IMR-90 (cell line): ENCODE results near the gene PPAN. TPM values are rescaled to one million over a fixed set of nuclear protein-coding genes. Genes with fewer than 3 reads are reported as not detected.
A peak's percentile ranks its signal among the peaks of the same experiment; 100 is the strongest.

ENCODE experiments used
- ATAC-seq: fragments of 200-7000 bp; cut with Tn5 transposase; 2 replicates; pipeline ENCODE4 v1.9.1; 2020; ENCODE audit warnings: low read depth, mild to moderate bottlenecking, moderate library complexity
- BruUV-seq: library from RNA; stranded (reverse); fragments of 400-500 nt; replicated peaks from 2 replicates; lab custom pipeline; 2021; lab: Mats Ljungman, UMichigan
- CTCF ChIA-PET: fragments of 300-600 bp; formaldehyde crosslinking; extraction: SDS; loops from one replicate; lab custom pipeline; 2021; ENCODE audit warnings: antibody characterized with exemption; lab: Yijun Ruan, JAX
- POLR2A ChIA-PET: fragments of 300-600 bp; sonication (Branson Sonifier 250); formaldehyde crosslinking; loops from one replicate; lab custom pipeline; 2022; ENCODE audit warnings: antibody characterized with exemption; ENCODE audit not compliant: unreplicated experiment; lab: Charles Lee
- DNase-seq: peaks from one replicate; pipeline ENCODE4 v3.0.0; 2013
- H2AFZ ChIP-seq: replicated peaks from 2 replicates; pipeline ENCODE3; 2013; ENCODE audit warnings: low read length, mild to moderate bottlenecking; ENCODE audit not compliant: poor library complexity
- H2AK5ac ChIP-seq: 2 replicates; pipeline ENCODE4 v1.6.1; 2013; ENCODE audit warnings: low read depth, low read length, inconsistent platforms
- H2AK9ac ChIP-seq: replicated peaks from 2 replicates; pipeline ENCODE3; 2013; ENCODE audit warnings: mild to moderate bottlenecking, low read depth, low read length, moderate library complexity; ENCODE audit not compliant: poor library complexity
- H2BK120ac ChIP-seq: 2 replicates; pipeline ENCODE4 v1.6.1; 2013; ENCODE audit warnings: low read depth, low read length, inconsistent platforms
- H2BK15ac ChIP-seq: 3 replicates; pipeline ENCODE4 v1.6.1; 2013; ENCODE audit warnings: low read depth, low read length, inconsistent platforms
- H2BK20ac ChIP-seq: 2 replicates; pipeline ENCODE4 v1.6.1; 2013; ENCODE audit warnings: low read depth, mild to moderate bottlenecking, inconsistent platforms, low read length, moderate library complexity
- H2BK5ac ChIP-seq: 2 replicates; pipeline ENCODE4 v1.6.1; 2013; ENCODE audit warnings: mild to moderate bottlenecking, low read depth, low read length, inconsistent platforms; ENCODE audit not compliant: poor library complexity, severe bottlenecking
- H3K14ac ChIP-seq: replicated peaks from 2 replicates; pipeline ENCODE4 v1.6.1; 2013; ENCODE audit warnings: low read depth, low read length, inconsistent platforms
- H3K18ac ChIP-seq: 2 replicates; pipeline ENCODE4 v1.6.1; 2013; ENCODE audit warnings: low read depth, low read length, control low read depth
- H3K23ac ChIP-seq: 2 replicates; pipeline ENCODE4 v1.6.1; 2013; ENCODE audit warnings: low read depth, low read length, inconsistent platforms
- H3K27ac ChIP-seq: 2 replicates; pipeline ENCODE4 v1.5.1; 2013; ENCODE audit warnings: mild to moderate bottlenecking, control low read depth, low read length; ENCODE audit not compliant: insufficient read depth
- H3K27me3 ChIP-seq: 2 replicates; pipeline ENCODE4 v1.6.1; 2013; ENCODE audit warnings: low read length; ENCODE audit not compliant: control insufficient read depth, insufficient read depth
- H3K36me3 ChIP-seq: 2 replicates; pipeline ENCODE4 v1.6.1; 2013; ENCODE audit warnings: low read length, mixed read lengths; ENCODE audit not compliant: control insufficient read depth, insufficient read depth
- H3K4ac ChIP-seq: 2 replicates; pipeline ENCODE4 v1.6.1; 2013; ENCODE audit warnings: low read depth, low read length, inconsistent platforms
- H3K4me1 ChIP-seq: 2 replicates; pipeline ENCODE4 v1.6.1; 2013; ENCODE audit warnings: low read length, mixed read lengths; ENCODE audit not compliant: control insufficient read depth, insufficient read depth
- H3K4me2 ChIP-seq: 2 replicates; pipeline ENCODE4 v1.6.1; 2013; ENCODE audit warnings: low read depth, mild to moderate bottlenecking, control low read depth, low read length, moderate library complexity
- H3K4me3 ChIP-seq: 2 replicates; pipeline ENCODE4 v1.5.1; 2013; ENCODE audit warnings: low read depth, mild to moderate bottlenecking, control low read depth, low read length, moderate library complexity; ENCODE audit not compliant: insufficient read depth
- H3K56ac ChIP-seq: 2 replicates; pipeline ENCODE4 v1.6.1; 2013; ENCODE audit warnings: low read length, inconsistent platforms; ENCODE audit not compliant: insufficient read depth; ENCODE audit errors: extremely low read depth
- H3K79me1 ChIP-seq, 2 experiments: 2 replicates each; pipeline ENCODE4 v1.6.1; 2013; ENCODE audit warnings: low read length in 2 of 2, inconsistent platforms in 1 of 2, low read depth in 1 of 2
- H3K9ac ChIP-seq: 2 replicates; pipeline ENCODE4 v1.6.1; 2013; ENCODE audit warnings: low read depth, low read length, control low read depth
- H3K9me1 ChIP-seq: 2 replicates; pipeline ENCODE4 v1.6.1; 2013; ENCODE audit warnings: low read length, inconsistent platforms; ENCODE audit not compliant: insufficient read depth
- H3K9me3 ChIP-seq: 2 replicates; pipeline ENCODE4 v1.6.1; 2013; ENCODE audit warnings: low read length; ENCODE audit not compliant: control insufficient read depth, insufficient read depth
- H4K20me1 ChIP-seq: 2 replicates; pipeline ENCODE4 v1.6.1; 2013; ENCODE audit warnings: low read length, inconsistent platforms; ENCODE audit not compliant: insufficient read depth
- H4K5ac ChIP-seq: 2 replicates; pipeline ENCODE4 v1.6.1; 2013; ENCODE audit warnings: mild to moderate bottlenecking, low read depth, low read length, control low read depth
- H4K8ac ChIP-seq, 2 experiments: 2 replicates each; pipeline ENCODE4 v1.6.1; 2013; ENCODE audit warnings: low read depth in 2 of 2, low read length in 2 of 2, control low read depth in 1 of 2, inconsistent platforms in 1 of 2
- H4K91ac ChIP-seq: 2 replicates; pipeline ENCODE4 v1.6.1; 2013; ENCODE audit warnings: low read depth, low read length, inconsistent platforms; ENCODE audit not compliant: insufficient read depth
- CHD1 ChIP-seq: IDR thresholded peaks from 2 replicates; pipeline ENCODE4 v1.6.1; 2012; ENCODE audit warnings: low read depth, low read length, improper control_type of control experiment
- ELK1 ChIP-seq: fragments of 150-350 bp; IDR thresholded peaks from 2 replicates; pipeline ENCODE4 v1.6.1; 2016; ENCODE audit warnings: low read depth, mild to moderate bottlenecking, low read length, moderate library complexity, borderline replicate concordance
- MAZ ChIP-seq: IDR thresholded peaks from 2 replicates; pipeline ENCODE4 v1.6.1; 2012; ENCODE audit warnings: low read depth, mild to moderate bottlenecking, low read length, improper control_type of control experiment, moderate library complexity, borderline replicate concordance
- RCOR1 ChIP-seq: IDR thresholded peaks from 2 replicates; pipeline ENCODE4 v1.6.1; 2012; ENCODE audit warnings: mild to moderate bottlenecking, low read length, improper control_type of control experiment; ENCODE audit not compliant: insufficient replicate concordance
- SMC3 ChIP-seq: fragments of 150-350 bp; IDR thresholded peaks from 2 replicates; pipeline ENCODE4 v1.6.1; 2016; ENCODE audit warnings: low read depth, mild to moderate bottlenecking, antibody characterized with exemption, low read length, moderate library complexity
- USF2 ChIP-seq: fragments of 150-350 bp; IDR thresholded peaks from 2 replicates; pipeline ENCODE4 v1.6.1; 2017; ENCODE audit warnings: mild to moderate bottlenecking, antibody characterized with exemption, low read length, low read depth
- WGBS, 2 experiments: methylation state at CpG; one replicate each; pipeline versions ENCODE4 v1.1.5 to v1.1.7; 2013; ENCODE audit warnings: missing lambda C conversion rate in 2 of 2; ENCODE audit not compliant: insufficient read length in 1 of 2; ENCODE audit errors: extremely low coverage in 2 of 2; 5-methylcytosine and 5-hydroxymethylcytosine counted together
- dilution Hi-C: fragments of 300-500 bp; cut with HindIII; formaldehyde crosslinking; loops from one replicate; pipeline ENCODE4 v1.14.3; 2018; ENCODE audit warnings: low sequenced_read_pairs; ENCODE audit not compliant: unreplicated experiment
- in situ Hi-C: fragments of 300-500 bp; cut with MboI; formaldehyde crosslinking; loops from 3 replicates; pipeline ENCODE4 v1.14.3; 2019; ENCODE audit warnings: low sequenced_read_pairs, inconsistent platforms, mixed read lengths
- intact Hi-C: fragments of 100-400 bp; cut with micrococcal nuclease; formaldehyde crosslinking; loops from 2 replicates; pipeline ENCODE4 v1.10.0; 2022
- polyA plus RNA-seq, 3 experiments: library from polyadenylated mRNA; depleted of rRNA; stranded (reverse); fragments of >200 nt; gene quantifications; 2 replicates each; pipeline ENCODE4 v1.2.3, GENCODE V29; 2012; ENCODE audit warnings: low replicate concordance in 1 of 3
- total RNA-seq: library from RNA; depleted of rRNA; stranded (reverse); fragments of >200 nt; gene quantifications from 2 replicates; pipeline ENCODE4 v1.2.3, GENCODE V29; 2012

Gene PPAN
- total and polyA plus RNA-seq, 2 of the 4 experiments (the other 2 are of a cell fraction), result 24.0 to 41.6 TPM

GRCh38 chr19:10122045-10122444, 15.9 kb downstream of the PPAN start:
- 0 out of 3 replicates have a peak overlapping the region, but pooled peaks have one; percentile 77 for H2BK15ac ChIP-seq
- dilution Hi-C loops, result no loop called here
- peaks cover 6% of the 10 kb centered on the region; the same call in 1 of the 2 replicates for H4K20me1 ChIP-seq
- no peak overlapping the region for H4K91ac ChIP-seq
- H2BK20ac ChIP-seq, result peak overlapping the region; percentile 91; the same call in 1 of the 2 replicates
- peaks cover 11 to 25% of the 10 kb centered on the region in 2 experiments for H3K79me1 ChIP-seq
- H3K27me3 ChIP-seq, result no peaks in the 10 kb centered on the region
- no peak overlapping the region for H3K4me3 ChIP-seq
- peak overlapping the region; percentile 83 for H2BK120ac ChIP-seq
- peak overlapping the region; percentile 91; the same call in 1 of the 2 replicates for H3K27ac ChIP-seq
- peak overlapping the region; percentile 35; the same call in 1 of the 2 replicates for H3K56ac ChIP-seq
- no peak overlapping the region; the same call in 1 of the 2 replicates for H3K14ac ChIP-seq
- H3K36me3 ChIP-seq, result peaks cover 14% of the 10 kb centered on the region
- H3K4me2 ChIP-seq, result no peak overlapping the region; the same call in 1 of the 2 replicates
- no peak overlapping the region; the same call in 1 of the 2 replicates for H2AK5ac ChIP-seq
- peak overlapping the region; percentile 94 for H2BK5ac ChIP-seq
- H3K18ac ChIP-seq, result no peak overlapping the region; the same call in 1 of the 2 replicates
- in situ Hi-C loops, result no loop called here
- no peak overlapping the region for H2AK9ac ChIP-seq
- intact Hi-C loops, result no loop called here
- DNase-seq (peak; percentile 70), ATAC-seq (peak; percentile 50)
- H3K4me1 ChIP-seq, result peaks cover 9% of the 10 kb centered on the region
- WGBS, 2 experiments, result no CpG with 5 or more reads among the region's 6 CpGs
- H3K9ac ChIP-seq, result peak overlapping the region; percentile 50; the same call in 1 of the 2 replicates
- H4K5ac ChIP-seq, result no peak overlapping the region
- ChIA-PET POLR2A (interaction anchor here (0.6 kb wide), 1 partner anchor 130 kb away, joined by 3 read pairs; the partner anchor contains the start of gene MRPL4), CTCF (interaction anchor here (0.6 kb wide), 1 partner anchor 10 kb away, joined by 3 read pairs; no protein-coding TSS in a partner anchor)
- peak overlapping the region; percentile 39 to 80; a peak in 1 of 4 replicates for H4K8ac ChIP-seq
- no peaks in the 10 kb centered on the region for H3K9me1 ChIP-seq
- TF ChIP-seq MAZ, result no peak
- no peak for TF ChIP-seq RCOR1
- TF ChIP-seq SMC3, result no peak
- no peak for TF ChIP-seq ELK1
- TF ChIP-seq USF2, result no peak
- no peak for TF ChIP-seq CHD1
- H2AFZ ChIP-seq, result no peak overlapping the region
- BruUV-seq, result no TSS peak
- H3K23ac ChIP-seq, result no peak overlapping the region; the same call in 1 of the 2 replicates
- H3K9me3 ChIP-seq, result no peaks in the 10 kb centered on the region
- no peak overlapping the region; the same call in 1 of the 2 replicates for H3K4ac ChIP-seq
